ENCODE measurements around the gene CSRP3.

CSRP3 gene

GRCh38 chr11:19240420-19241259, 38.9 kb upstream of the CSRP3 start, which contains the start of gene E2F8:
TSS of gene E2F8 (minus strand) at chr11:19240945. CDS start at chr11:19240121, 824 bp downstream.
- Histone ChIP-seq H3K4me3 (ENCODE audit: low read depth, low read length) (peak within 1 kb of the TSS; percentile 72), H3K27ac (ENCODE audit: low read depth, low read length) (no peak within 1 kb of the TSS), H2AFZ (ENCODE audit: low read length, unreplicated experiment) (peak within 1 kb of the TSS; percentile 48), H3K36me3 (ENCODE audit: insufficient read depth, low read length) (no peaks in the 10 kb centered on the region), H3K79me2 (ENCODE audit: control insufficient read depth, insufficient read depth, low read length, unreplicated experiment) (no peaks in the 10 kb centered on the region), H3K27me3 (ENCODE audit: insufficient read depth, low read length) (peaks cover 48% of the 10 kb centered on the region), H3K4me1 (ENCODE audit: control insufficient read depth, insufficient read depth, low read length, unreplicated experiment) (peaks cover 7% of the 10 kb centered on the region)

GRCh38 chr11:19239039-19239438, 37.3 kb upstream of the CSRP3 start:
- Histone ChIP-seq H3K27ac (ENCODE audit: low read depth, low read length) (no peak overlapping the region), H3K27me3 (ENCODE audit: insufficient read depth, low read length) (peaks cover 48% of the 10 kb centered on the region), H3K79me2 (ENCODE audit: control insufficient read depth, insufficient read depth, low read length, unreplicated experiment) (no peaks in the 10 kb centered on the region), H3K4me1 (ENCODE audit: control insufficient read depth, insufficient read depth, low read length, unreplicated experiment) (peaks cover 7% of the 10 kb centered on the region), H3K4me3 (ENCODE audit: low read depth, low read length) (no peak overlapping the region), H2AFZ (ENCODE audit: low read length, unreplicated experiment) (no peak overlapping the region), H3K36me3 (ENCODE audit: insufficient read depth, low read length) (no peaks in the 10 kb centered on the region)

GRCh38 chr11:19237813-19238212, 36.0 kb upstream of the CSRP3 start:
- H2AFZ ChIP-seq (ENCODE audit: low read length, unreplicated experiment): no peak overlapping the region
- no peaks in the 10 kb centered on the region for H3K79me2 ChIP-seq (ENCODE audit: control insufficient read depth, insufficient read depth, low read length, unreplicated experiment)
- no peak overlapping the region for H3K27ac ChIP-seq (ENCODE audit: low read depth, low read length)
- H3K27me3 ChIP-seq (ENCODE audit: insufficient read depth, low read length): peaks cover 37% of the 10 kb centered on the region
- H3K4me3 ChIP-seq (ENCODE audit: low read depth, low read length): no peak overlapping the region
- peaks cover 12% of the 10 kb centered on the region for H3K4me1 ChIP-seq (ENCODE audit: control insufficient read depth, insufficient read depth, low read length, unreplicated experiment)
- no peaks in the 10 kb centered on the region for H3K36me3 ChIP-seq (ENCODE audit: insufficient read depth, low read length)

- peaks cover 32% of the 10 kb centered on the region for H3K27me3 ChIP-seq (ENCODE audit: insufficient read depth, low read length)
- H3K79me2 ChIP-seq (ENCODE audit: control insufficient read depth, insufficient read depth, low read length, unreplicated experiment): no peaks in the 10 kb centered on the region
- peaks cover 15% of the 10 kb centered on the region for H3K4me1 ChIP-seq (ENCODE audit: control insufficient read depth, insufficient read depth, low read length, unreplicated experiment)
- no peak overlapping the region for H2AFZ ChIP-seq (ENCODE audit: low read length, unreplicated experiment)
- no peak overlapping the region for H3K4me3 ChIP-seq (ENCODE audit: low read depth, low read length)
- no peaks in the 10 kb centered on the region for H3K36me3 ChIP-seq (ENCODE audit: insufficient read depth, low read length)
- H3K27ac ChIP-seq (ENCODE audit: low read depth, low read length): no peak overlapping the region
Measured at GRCh38 chr11:19237381-19237780, 35.6 kb upstream of the CSRP3 start.

GRCh38 chr11:19234231-19234817, 32.5 kb upstream of the CSRP3 start:
- H3K79me2 ChIP-seq (ENCODE audit: control insufficient read depth, insufficient read depth, low read length, unreplicated experiment): no peaks in the 10 kb centered on the region
- H3K4me3 ChIP-seq (ENCODE audit: low read depth, low read length): no peak overlapping the region
- no peaks in the 10 kb centered on the region for H3K36me3 ChIP-seq (ENCODE audit: insufficient read depth, low read length)
- H2AFZ ChIP-seq (ENCODE audit: low read length, unreplicated experiment): no peak overlapping the region
- peaks cover 9% of the 10 kb centered on the region for H3K4me1 ChIP-seq (ENCODE audit: control insufficient read depth, insufficient read depth, low read length, unreplicated experiment)
- H3K27ac ChIP-seq (ENCODE audit: low read depth, low read length): no peak overlapping the region
- H3K27me3 ChIP-seq (ENCODE audit: insufficient read depth, low read length): peaks cover 10% of the 10 kb centered on the region

DNA sequence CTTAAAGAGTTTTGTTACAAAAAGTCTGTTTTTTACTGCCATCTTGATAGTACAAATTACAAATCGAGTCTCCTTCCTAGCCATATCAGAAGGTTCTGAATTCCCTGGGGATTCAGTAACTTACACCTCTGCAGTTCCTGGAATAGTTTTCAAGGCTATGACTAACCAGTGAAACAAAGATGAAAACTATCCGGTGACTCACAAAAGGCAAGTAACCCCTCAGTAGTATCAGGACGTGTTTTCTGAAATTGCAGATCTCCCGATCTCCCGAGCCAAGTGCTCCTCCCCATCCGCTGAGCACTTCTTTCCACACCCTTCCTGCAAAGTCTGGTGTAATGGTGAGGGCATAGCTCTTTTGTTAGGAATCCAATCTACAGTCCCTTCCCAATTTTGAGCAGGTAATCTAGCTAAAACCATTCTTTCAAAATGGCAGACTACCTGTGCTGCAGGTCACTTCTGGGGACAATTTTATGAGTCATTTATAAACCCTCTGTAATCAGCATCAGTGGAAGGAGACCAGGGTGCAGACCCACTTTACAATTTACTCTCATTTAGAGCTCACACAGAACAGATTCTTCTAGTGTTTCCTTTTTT, 31.2 kb upstream of the CSRP3 start:
- Histone ChIP-seq H3K4me3 (ENCODE audit: low read depth, low read length) (peak overlapping the region; percentile 31), H3K36me3 (ENCODE audit: insufficient read depth, low read length) (no peaks in the 10 kb centered on the region), H2AFZ (ENCODE audit: low read length, unreplicated experiment) (no peak overlapping the region), H3K79me2 (ENCODE audit: control insufficient read depth, insufficient read depth, low read length, unreplicated experiment) (no peaks in the 10 kb centered on the region), H3K27ac (ENCODE audit: low read depth, low read length) (no peak overlapping the region), H3K4me1 (ENCODE audit: control insufficient read depth, insufficient read depth, low read length, unreplicated experiment) (peaks cover 9% of the 10 kb centered on the region), H3K27me3 (ENCODE audit: insufficient read depth, low read length) (no peaks in the 10 kb centered on the region)

GRCh38 chr11:19229671-19230070, 27.9 kb upstream of the CSRP3 start:
- Histone ChIP-seq H3K4me3 (ENCODE audit: low read depth, low read length) (no peak overlapping the region), H3K27ac (ENCODE audit: low read depth, low read length) (no peak overlapping the region), H2AFZ (ENCODE audit: low read length, unreplicated experiment) (no peak overlapping the region), H3K79me2 (ENCODE audit: control insufficient read depth, insufficient read depth, low read length, unreplicated experiment) (no peaks in the 10 kb centered on the region), H3K4me1 (ENCODE audit: control insufficient read depth, insufficient read depth, low read length, unreplicated experiment) (peaks cover 9% of the 10 kb centered on the region), H3K36me3 (ENCODE audit: insufficient read depth, low read length) (no peaks in the 10 kb centered on the region), H3K27me3 (ENCODE audit: insufficient read depth, low read length) (no peaks in the 10 kb centered on the region)

DNA sequence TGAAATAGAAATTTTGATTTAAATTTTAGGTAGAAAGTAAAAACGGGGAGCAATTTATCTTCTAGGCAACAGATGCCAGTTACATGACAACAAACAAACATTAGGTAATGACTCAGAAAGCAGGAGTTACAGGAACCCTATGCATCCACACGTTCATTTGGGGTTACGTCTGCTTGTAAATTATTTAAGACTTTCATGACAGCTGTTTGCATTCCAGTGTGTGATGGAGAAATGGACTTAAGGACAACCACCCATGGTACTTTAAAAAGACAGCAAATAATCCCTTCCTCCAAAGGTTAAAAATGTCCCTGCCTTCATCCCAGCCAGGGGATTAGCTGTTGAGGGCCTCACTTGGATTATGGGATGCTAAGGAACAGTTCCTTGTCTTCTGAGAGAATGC, 27.2 kb upstream of the CSRP3 start:
- Histone ChIP-seq H3K79me2 (ENCODE audit: control insufficient read depth, insufficient read depth, low read length, unreplicated experiment) (no peaks in the 10 kb centered on the region), H2AFZ (ENCODE audit: low read length, unreplicated experiment) (no peak overlapping the region), H3K4me1 (ENCODE audit: control insufficient read depth, insufficient read depth, low read length, unreplicated experiment) (peaks cover 9% of the 10 kb centered on the region), H3K4me3 (ENCODE audit: low read depth, low read length) (no peak overlapping the region), H3K27ac (ENCODE audit: low read depth, low read length) (no peak overlapping the region), H3K27me3 (ENCODE audit: insufficient read depth, low read length) (no peaks in the 10 kb centered on the region), H3K36me3 (ENCODE audit: insufficient read depth, low read length) (no peaks in the 10 kb centered on the region)

- Histone ChIP-seq H3K4me1 (ENCODE audit: control insufficient read depth, insufficient read depth, low read length, unreplicated experiment) (no peaks in the 10 kb centered on the region), H2AFZ (ENCODE audit: low read length, unreplicated experiment) (no peak overlapping the region), H3K79me2 (ENCODE audit: control insufficient read depth, insufficient read depth, low read length, unreplicated experiment) (no peaks in the 10 kb centered on the region), H3K4me3 (ENCODE audit: low read depth, low read length) (no peak overlapping the region), H3K36me3 (ENCODE audit: insufficient read depth, low read length) (no peaks in the 10 kb centered on the region), H3K27ac (ENCODE audit: low read depth, low read length) (no peak overlapping the region), H3K27me3 (ENCODE audit: insufficient read depth, low read length) (no peaks in the 10 kb centered on the region)
Measured at GRCh38 chr11:19226378-19227195, 24.8 kb upstream of the CSRP3 start.

- Histone ChIP-seq H3K79me2 (ENCODE audit: control insufficient read depth, insufficient read depth, low read length, unreplicated experiment) (no peaks in the 10 kb centered on the region), H3K4me3 (ENCODE audit: low read depth, low read length) (no peak overlapping the region), H3K4me1 (ENCODE audit: control insufficient read depth, insufficient read depth, low read length, unreplicated experiment) (no peaks in the 10 kb centered on the region), H3K27ac (ENCODE audit: low read depth, low read length) (no peak overlapping the region), H3K36me3 (ENCODE audit: insufficient read depth, low read length) (no peaks in the 10 kb centered on the region), H3K27me3 (ENCODE audit: insufficient read depth, low read length) (no peaks in the 10 kb centered on the region), H2AFZ (ENCODE audit: low read length, unreplicated experiment) (no peak overlapping the region)
Measured at GRCh38 chr11:19225581-19225980, 23.8 kb upstream of the CSRP3 start.
